A673 (cell line): ENCODE data around the gene PCBP4. TPM values are rescaled to one million over a fixed set of nuclear protein-coding genes. Genes with fewer than 3 reads are reported as not detected.

Source experiments
- BruUV-seq: library from RNA; stranded (reverse); fragments of 400-500 nt; replicated peaks from 2 replicates; lab custom pipeline; 2021; lab: Mats Ljungman, UMichigan
- CTCF ChIA-PET: fragments of 300-600 bp; sonication (Branson Sonifier 250); formaldehyde crosslinking; loops from one replicate; lab custom pipeline; 2022; ENCODE audit warnings: antibody characterized with exemption; lab: Charles Lee
- POLR2A ChIA-PET: fragments of 300-600 bp; sonication (Branson Sonifier 250); formaldehyde crosslinking; loops from one replicate; lab custom pipeline; 2022; ENCODE audit warnings: antibody characterized with exemption; ENCODE audit not compliant: low non-redundant PET; lab: Charles Lee
- DNase-seq: peaks from one replicate; pipeline ENCODE4 v3.0.0-alpha.2; 2015; ENCODE audit warnings: low spot score
- H3K27ac ChIP-seq: fragments of 200-600 bp; sonication (generic); 2 replicates; pipeline ENCODE4 v1.5.1; 2016; ENCODE audit warnings: mixed run types, low read depth, mild to moderate bottlenecking, mixed read lengths, antibody characterized with exemption, low read length; ENCODE audit not compliant: poor library complexity, severe bottlenecking
- H3K27me3 ChIP-seq: fragments of 200-600 bp; sonication (generic); replicated peaks from 2 replicates; pipeline ENCODE4 v1.6.1; 2017; ENCODE audit warnings: mixed run types, low read depth, mild to moderate bottlenecking, mixed read lengths, antibody characterized with exemption, low read length; ENCODE audit not compliant: insufficient read depth, poor library complexity
- H3K36me3 ChIP-seq: fragments of 200-600 bp; sonication (generic); 2 replicates; pipeline ENCODE4 v1.6.1; 2016; ENCODE audit warnings: mixed run types, mild to moderate bottlenecking, mixed read lengths, antibody characterized with exemption, low read length; ENCODE audit not compliant: insufficient read depth, poor library complexity, severe bottlenecking
- H3K4me1 ChIP-seq: fragments of 200-600 bp; sonication (generic); 2 replicates; pipeline ENCODE4 v1.6.1; 2017; ENCODE audit warnings: mixed run types, mild to moderate bottlenecking, mixed read lengths, antibody characterized with exemption, low read length; ENCODE audit not compliant: insufficient read depth, poor library complexity, severe bottlenecking
- H3K4me3 ChIP-seq: fragments of 200-600 bp; sonication (generic); 2 replicates; pipeline ENCODE4 v1.5.1; 2016; ENCODE audit warnings: low read depth, mixed run types, mild to moderate bottlenecking, mixed read lengths, low read length; ENCODE audit not compliant: poor library complexity, severe bottlenecking
- H3K9me3 ChIP-seq: fragments of 200-600 bp; sonication (generic); 2 replicates; pipeline ENCODE4 v1.6.1; 2016; ENCODE audit warnings: mixed run types, low read depth, mild to moderate bottlenecking, mixed read lengths, antibody characterized with exemption, low read length; ENCODE audit not compliant: poor library complexity, severe bottlenecking
- EZH2 ChIP-seq: fragments of 200-600 bp; sonication (generic); IDR thresholded peaks from 2 replicates; pipeline ENCODE4 v1.6.1; 2017; ENCODE audit warnings: borderline replicate concordance, low read depth, mild to moderate bottlenecking, mixed read lengths, antibody characterized with exemption, low read length; ENCODE audit not compliant: poor library complexity, severe bottlenecking
- intact Hi-C: fragments of 100-400 bp; cut with micrococcal nuclease; formaldehyde crosslinking; loops from one replicate; pipeline ENCODE4 v1.10.0; 2022; ENCODE audit not compliant: unreplicated experiment
- total RNA-seq: library from RNA; stranded (reverse); gene quantifications from 2 replicates; pipeline ENCODE4 v1.2.3, GENCODE V29; 2021
- TF ChIP-seq, protein P1 (sequence below): fragments of 300-800, 200-600 bp; sonication (generic); conservative IDR thresholded peaks from 2 replicates; pipeline ENCODE4 v1.5.1; 2017; ENCODE audit warnings: low read depth, mild to moderate bottlenecking, antibody characterized with exemption, low read length, moderate library complexity, mixed read lengths

PCBP4 gene
- total RNA-seq, 1 experiment from 2014 or later = 5.3 TPM

DNA sequence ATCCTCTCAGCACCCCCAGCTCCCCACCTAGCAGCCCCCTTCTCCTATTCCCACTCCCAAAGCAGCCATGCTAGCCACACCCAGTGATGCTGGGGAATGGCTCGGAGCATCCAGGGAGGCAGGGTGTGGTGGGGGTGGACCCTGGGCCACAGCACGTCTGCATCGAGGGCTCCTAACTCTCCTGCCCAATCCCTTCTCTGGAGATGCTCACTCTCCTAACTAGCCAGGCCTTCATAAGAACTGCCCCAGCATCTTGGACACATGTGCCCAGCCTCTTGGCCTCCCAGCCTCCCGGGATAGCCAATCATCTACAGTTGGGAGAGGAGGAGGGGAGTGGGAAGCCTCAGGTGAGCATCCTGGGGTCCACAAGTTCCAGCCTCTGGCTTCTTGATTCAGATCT is 2.7 kb downstream of the PCBP4 start:
- no TSS peak for BruUV-seq
- intact Hi-C loops = no loop called here
- no peaks in the 10 kb centered on the region for H3K9me3 ChIP-seq
- ChIA-PET CTCF (no interaction called here), POLR2A (no interaction called here)
- no peak for TF ChIP-seq EZH2
- TF ChIP-seq, protein P1, sequence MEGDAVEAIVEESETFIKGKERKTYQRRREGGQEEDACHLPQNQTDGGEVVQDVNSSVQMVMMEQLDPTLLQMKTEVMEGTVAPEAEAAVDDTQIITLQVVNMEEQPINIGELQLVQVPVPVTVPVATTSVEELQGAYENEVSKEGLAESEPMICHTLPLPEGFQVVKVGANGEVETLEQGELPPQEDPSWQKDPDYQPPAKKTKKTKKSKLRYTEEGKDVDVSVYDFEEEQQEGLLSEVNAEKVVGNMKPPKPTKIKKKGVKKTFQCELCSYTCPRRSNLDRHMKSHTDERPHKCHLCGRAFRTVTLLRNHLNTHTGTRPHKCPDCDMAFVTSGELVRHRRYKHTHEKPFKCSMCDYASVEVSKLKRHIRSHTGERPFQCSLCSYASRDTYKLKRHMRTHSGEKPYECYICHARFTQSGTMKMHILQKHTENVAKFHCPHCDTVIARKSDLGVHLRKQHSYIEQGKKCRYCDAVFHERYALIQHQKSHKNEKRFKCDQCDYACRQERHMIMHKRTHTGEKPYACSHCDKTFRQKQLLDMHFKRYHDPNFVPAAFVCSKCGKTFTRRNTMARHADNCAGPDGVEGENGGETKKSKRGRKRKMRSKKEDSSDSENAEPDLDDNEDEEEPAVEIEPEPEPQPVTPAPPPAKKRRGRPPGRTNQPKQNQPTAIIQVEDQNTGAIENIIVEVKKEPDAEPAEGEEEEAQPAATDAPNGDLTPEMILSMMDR = no peak
- no peak for DNase-seq
- no peaks in the 10 kb centered on the region for H3K4me1 ChIP-seq
- H3K36me3 ChIP-seq = no peaks in the 10 kb centered on the region
- no peak overlapping the region for H3K4me3 ChIP-seq
- H3K27me3 ChIP-seq = no peaks in the 10 kb centered on the region
- no peak overlapping the region for H3K27ac ChIP-seq

DNA sequence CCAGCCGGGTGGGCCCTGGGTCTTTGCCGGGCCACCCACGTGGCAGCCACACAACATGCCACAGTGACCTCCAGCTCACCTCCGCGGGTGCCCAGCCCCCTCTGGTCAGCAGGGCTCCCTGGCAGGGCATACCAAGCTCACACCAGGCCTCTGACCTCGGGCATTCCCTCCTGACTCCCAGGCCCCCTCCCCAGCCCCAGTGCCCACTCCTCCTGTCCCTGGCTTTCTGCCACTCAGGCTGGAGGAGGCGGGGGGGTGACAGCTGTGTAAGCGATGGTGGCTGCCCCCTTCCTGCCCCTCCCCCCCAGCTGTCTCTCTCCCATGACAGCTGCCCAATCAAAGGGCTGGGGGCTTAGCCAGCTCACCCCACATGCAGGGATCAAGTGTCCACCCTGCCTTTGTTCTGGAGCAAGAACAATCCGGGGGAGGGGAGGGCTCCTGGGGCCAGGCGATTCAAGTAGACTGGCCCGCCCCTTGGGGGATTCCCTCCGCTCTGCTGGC is 3.3 kb downstream of the PCBP4 start:
- Histone ChIP-seq H3K27ac (no peak overlapping the region), H3K4me3 (no peak overlapping the region), H3K36me3 (no peaks in the 10 kb centered on the region), H3K4me1 (no peaks in the 10 kb centered on the region), H3K9me3 (no peaks in the 10 kb centered on the region), H3K27me3 (no peaks in the 10 kb centered on the region)
- POLR2A ChIA-PET = no interaction called here
- TF ChIP-seq EZH2 = no peak
- TF ChIP-seq, protein P1 = no peak
- BruUV-seq = no TSS peak
- CTCF ChIA-PET = no interaction called here
- DNase-seq = no peak
- intact Hi-C loops = no loop called here

DNA sequence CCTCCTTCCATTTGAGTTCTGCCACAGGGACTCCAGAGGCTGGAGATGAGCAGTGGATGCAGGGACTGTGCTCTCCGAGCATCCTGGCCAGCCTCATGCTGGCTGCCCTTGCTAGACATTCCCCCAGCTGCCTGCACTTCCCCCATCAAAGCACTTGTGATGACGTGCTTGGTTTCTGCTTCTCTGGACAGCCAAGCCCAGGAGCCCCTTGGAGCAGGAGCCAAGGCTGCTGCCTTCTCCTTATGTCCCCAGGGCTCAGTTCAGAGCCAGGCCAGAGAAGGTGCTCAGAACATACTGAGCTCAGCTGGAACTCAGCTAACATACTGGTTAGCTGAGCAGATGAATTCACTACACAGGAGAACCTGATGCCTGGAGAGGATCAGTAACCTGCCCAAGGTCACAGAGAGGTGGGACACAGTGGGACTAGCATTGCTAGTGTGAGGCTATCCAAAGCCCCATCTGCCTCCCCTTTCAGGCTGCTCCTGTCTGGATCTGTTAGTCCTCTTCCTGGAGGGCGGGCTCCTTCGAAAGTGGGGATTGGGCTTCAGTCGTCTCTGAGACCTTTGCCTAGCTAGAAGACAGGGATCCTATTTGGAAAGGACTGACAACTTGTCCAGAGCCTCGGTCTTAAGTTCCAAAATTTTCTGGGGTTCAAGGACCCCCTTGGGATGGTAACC is 4.3 kb downstream of the PCBP4 start:
- intact Hi-C loops = no loop called here
- no peaks in the 10 kb centered on the region for H3K9me3 ChIP-seq
- CTCF ChIA-PET = no interaction called here
- no peak for DNase-seq
- no peak overlapping the region for H3K27ac ChIP-seq
- no peaks in the 10 kb centered on the region for H3K4me1 ChIP-seq
- TF ChIP-seq EZH2 = no peak
- TF ChIP-seq, protein P1 = no peak
- POLR2A ChIA-PET = no interaction called here
- H3K27me3 ChIP-seq = no peaks in the 10 kb centered on the region
- no TSS peak for BruUV-seq
- no peaks in the 10 kb centered on the region for H3K36me3 ChIP-seq
- no peak overlapping the region for H3K4me3 ChIP-seq
